Activated CD4-positive, alpha-beta memory T cell treated with anti-CD3 and anti-CD28 coated beads for 36 hours (primary cell): ENCODE results near the gene IMPACT. TPM values are rescaled to one million over a fixed set of nuclear protein-coding genes. Genes with fewer than 3 reads are reported as not detected.

Source experiments
- CTCF ChIA-PET: fragments of 350-600 bp; sonication (Branson Sonifier 250); formaldehyde crosslinking; loops from one replicate; lab custom pipeline; 2021; ENCODE audit warnings: antibody characterized with exemption, inconsistent platforms; lab: Charles Lee
- POLR2A ChIA-PET: fragments of 350-600 bp; sonication (Branson Sonifier 250); formaldehyde crosslinking; loops from one replicate; lab custom pipeline; 2021; ENCODE audit warnings: antibody characterized with exemption; lab: Charles Lee
- DNase-seq: peaks from one replicate; pipeline ENCODE4 v3.0.0-alpha.2; 2020
- H3K27ac Mint-ChIP-seq: one replicate; pipeline ENCODE4 v1.8.0; 2021; ENCODE audit warnings: mixed read lengths
- H3K27me3 Mint-ChIP-seq: one replicate; pipeline ENCODE4 v1.8.0; 2021; ENCODE audit warnings: mixed read lengths
- H3K36me3 Mint-ChIP-seq: one replicate; pipeline ENCODE4 v1.8.0; 2021; ENCODE audit warnings: mixed read lengths
- H3K4me1 Mint-ChIP-seq: one replicate; pipeline ENCODE4 v1.8.0; 2021; ENCODE audit warnings: low read depth, mixed read lengths
- H3K4me3 Mint-ChIP-seq: one replicate; pipeline ENCODE4 v1.8.0; 2021; ENCODE audit warnings: mild to moderate bottlenecking, mixed read lengths
- H3K9me3 Mint-ChIP-seq: one replicate; pipeline ENCODE4 v1.8.0; 2021; ENCODE audit warnings: mixed read lengths
- intact Hi-C: fragments of 100-400 bp; cut with micrococcal nuclease; formaldehyde crosslinking; loops from one replicate; pipeline ENCODE4 v1.15.1; 2023
- total RNA-seq, 2 experiments: library from RNA; stranded (reverse); gene quantifications; one replicate each; pipeline ENCODE4 v1.2.3, GENCODE V29; 2021

IMPACT gene
- total RNA-seq, 2 experiments from 2014 or later, result 13.7 to 15.9 TPM

- Mint-ChIP-seq H3K9me3 (peaks cover 5% of the 10 kb centered on the region), H3K4me3 (peak overlapping the region; percentile 72), H3K27ac (peak overlapping the region; percentile 59), H3K36me3 (peaks cover 15% of the 10 kb centered on the region), H3K27me3 (peaks cover 10% of the 10 kb centered on the region), H3K4me1 (peaks cover 18% of the 10 kb centered on the region)
- ChIA-PET CTCF (no interaction called here), POLR2A (interaction anchor here (1.0 kb wide), 1 partner anchor 12 kb away, joined by 5 read pairs; no protein-coding TSS in a partner anchor)
- no peak for DNase-seq
- intact Hi-C loops, result loop anchor here (1.0 to 5.0 kb wide), 3 partner anchors 12 to 61 kb away; no protein-coding TSS in a partner anchor
Observed at GRCh38 chr18:24426073-24426397, 435 bp upstream of the IMPACT start.

GRCh38 chr18:24427484-24427883 lies 1.0 kb downstream of the IMPACT start:
- CTCF ChIA-PET, result interaction anchor here (1.1 to 1.6 kb wide), 2 partner anchors 68 to 87 kb away, joined by 3 read pairs; no protein-coding TSS in a partner anchor
- intact Hi-C loops, result loop anchor here (5.0 kb wide), 2 partner anchors 60 kb away; no protein-coding TSS in a partner anchor
- H3K27me3 Mint-ChIP-seq, result peaks cover 8% of the 10 kb centered on the region
- peak overlapping the region; percentile 88 for H3K4me3 Mint-ChIP-seq
- H3K4me1 Mint-ChIP-seq, result peaks cover 18% of the 10 kb centered on the region
- H3K36me3 Mint-ChIP-seq, result peaks cover 15% of the 10 kb centered on the region
- H3K27ac Mint-ChIP-seq, result peak overlapping the region; percentile 90
- peak; percentile 16 for DNase-seq
- peaks cover 5% of the 10 kb centered on the region for H3K9me3 Mint-ChIP-seq
- POLR2A ChIA-PET, result interaction anchor here (0.6 to 0.9 kb wide), 2 partner anchors 32 to 430 kb away, joined by 3 read pairs; no protein-coding TSS in a partner anchor

DNA sequence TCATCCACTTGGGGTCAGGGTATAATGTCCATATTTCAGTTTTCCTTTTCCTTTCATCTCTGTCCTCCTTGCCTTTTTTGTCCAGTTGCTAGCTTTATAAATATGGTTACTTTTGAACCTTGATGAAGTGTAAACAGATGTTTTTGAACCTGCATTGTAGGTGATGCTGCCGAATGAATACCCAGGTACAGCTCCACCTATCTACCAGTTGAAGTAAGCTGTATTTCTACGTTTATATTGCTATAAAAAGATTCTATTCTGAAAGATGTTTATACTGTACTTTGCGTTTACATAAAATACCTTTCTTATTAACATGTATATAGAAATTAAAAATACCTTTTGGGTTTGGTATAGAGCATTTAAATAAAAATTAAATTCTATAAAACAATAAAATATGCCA lies 2.2 kb downstream of the IMPACT start:
- Mint-ChIP-seq H3K4me3 (no peak overlapping the region), H3K27me3 (peaks cover 2% of the 10 kb centered on the region)
- CTCF ChIA-PET, result interaction anchor here (0.5 to 3.8 kb wide), 4 partner anchors 32 to 912 kb away, joined by 3 to 18 read pairs (median 3); partner anchors contain the start of gene HRH4

GRCh38 chr18:24429188-24429587 lies 2.7 kb downstream of the IMPACT start:
- Mint-ChIP-seq H3K9me3 (peaks cover 5% of the 10 kb centered on the region), H3K27ac (no peak overlapping the region), H3K36me3 (peaks cover 17% of the 10 kb centered on the region), H3K27me3 (no peaks in the 10 kb centered on the region), H3K4me3 (no peak overlapping the region), H3K4me1 (peaks cover 18% of the 10 kb centered on the region)
- ChIA-PET CTCF (interaction anchor here (1.1 to 3.8 kb wide), 2 partner anchors 55 to 59 kb away, joined by 4 to 18 read pairs; no protein-coding TSS in a partner anchor), POLR2A (no interaction called here)
- no peak for DNase-seq
- intact Hi-C loops, result loop anchor here (5.0 kb wide), 2 partner anchors 58 to 62 kb away; no protein-coding TSS in a partner anchor

More for the DNA sequence above, 2.2 kb downstream of the IMPACT start:
- Mint-ChIP-seq H3K36me3 (peaks cover 17% of the 10 kb centered on the region), H3K27ac (no peak overlapping the region), H3K4me1 (peaks cover 18% of the 10 kb centered on the region), H3K9me3 (peaks cover 5% of the 10 kb centered on the region)
- intact Hi-C loops, result loop anchor here (5.0 kb wide), 2 partner anchors 59 to 61 kb away; no protein-coding TSS in a partner anchor
- POLR2A ChIA-PET, result no interaction called here
- DNase-seq, result no peak

DNA sequence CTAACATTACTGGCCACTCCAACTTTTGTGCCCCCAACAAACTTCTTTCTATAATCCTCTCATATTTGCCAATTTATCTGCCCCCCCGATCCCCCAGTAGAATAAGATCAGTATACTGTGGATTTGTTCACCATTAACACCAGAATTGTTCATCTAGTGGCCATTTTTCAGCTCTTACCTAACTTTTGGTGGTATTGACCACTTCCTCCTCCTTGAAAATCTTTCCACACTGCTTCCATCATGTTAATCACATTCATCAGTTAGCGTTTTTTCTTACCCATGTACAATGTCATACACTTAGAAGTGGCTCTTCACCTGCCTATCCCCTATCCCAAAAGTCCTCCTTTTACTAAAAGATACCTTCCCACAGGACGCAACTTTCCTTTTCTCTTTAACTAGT lies 6.1 kb downstream of the IMPACT start:
- Mint-ChIP-seq H3K4me1 (peaks cover 14% of the 10 kb centered on the region), H3K27ac (no peak overlapping the region), H3K4me3 (no peak overlapping the region), H3K27me3 (no peaks in the 10 kb centered on the region), H3K9me3 (no peaks in the 10 kb centered on the region), H3K36me3 (peaks cover 13% of the 10 kb centered on the region)
- DNase-seq, result no peak
- POLR2A ChIA-PET, result no interaction called here
- intact Hi-C loops, result no loop called here
- CTCF ChIA-PET, result interaction anchor here (1.9 to 2.7 kb wide), 2 partner anchors 56 to 73 kb away, joined by 16 to 17 read pairs; no protein-coding TSS in a partner anchor

DNA sequence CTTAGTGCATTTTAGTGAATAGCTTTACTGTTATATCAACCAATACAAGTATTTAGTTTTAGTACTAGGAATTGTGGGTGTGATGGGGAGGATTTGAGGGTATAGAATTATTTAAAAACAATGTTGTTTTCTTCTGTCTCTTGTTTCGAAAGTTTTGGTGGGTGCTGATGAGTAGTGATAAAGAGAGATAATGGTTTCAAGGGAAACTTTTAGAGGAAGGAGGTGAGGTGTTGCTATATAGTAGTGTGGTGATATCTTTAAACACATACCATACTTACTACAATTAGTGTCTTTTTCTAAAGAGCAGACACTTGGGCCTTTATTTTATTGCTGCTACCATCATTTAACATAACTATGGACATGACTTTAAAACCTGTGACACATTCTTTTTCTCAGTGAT lies 10.5 kb downstream of the IMPACT start:
- Mint-ChIP-seq H3K27ac (no peak overlapping the region), H3K27me3 (no peaks in the 10 kb centered on the region)

DNA sequence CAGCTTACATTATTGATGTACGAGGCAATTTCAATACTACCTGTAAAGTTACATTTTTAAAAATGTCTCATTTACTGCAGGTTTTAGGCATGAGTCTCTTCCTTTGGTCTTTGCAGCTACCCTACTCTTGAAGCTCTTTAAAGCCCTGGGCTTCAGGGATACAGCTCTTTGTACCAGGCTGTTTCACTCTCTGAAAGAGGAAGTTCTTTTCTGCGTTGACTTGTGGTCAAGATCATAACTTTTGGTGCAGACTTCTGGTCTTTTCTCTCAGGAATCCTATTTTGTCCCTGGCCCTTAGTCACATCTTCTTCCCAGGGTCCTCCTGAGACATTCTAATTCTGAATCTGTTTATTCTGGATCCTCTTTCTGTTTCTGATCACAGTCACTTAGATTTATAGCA lies 17.4 kb downstream of the IMPACT start:
- peaks cover 4% of the 10 kb centered on the region for H3K4me1 Mint-ChIP-seq
- H3K27ac Mint-ChIP-seq, result no peak overlapping the region
- H3K9me3 Mint-ChIP-seq, result no peaks in the 10 kb centered on the region
- no peak for DNase-seq
- intact Hi-C loops, result no loop called here
- peaks cover 38% of the 10 kb centered on the region for H3K36me3 Mint-ChIP-seq
- ChIA-PET CTCF (interaction anchor here (1.2 to 2.7 kb wide), 2 partner anchors 10 to 45 kb away, joined by 4 to 10 read pairs; no protein-coding TSS in a partner anchor), POLR2A (no interaction called here)
- no peaks in the 10 kb centered on the region for H3K27me3 Mint-ChIP-seq
- H3K4me3 Mint-ChIP-seq, result no peak overlapping the region

More for the DNA sequence above, 10.5 kb downstream of the IMPACT start:
- no peak for DNase-seq
- Mint-ChIP-seq H3K9me3 (no peaks in the 10 kb centered on the region), H3K36me3 (peaks cover 35% of the 10 kb centered on the region), H3K4me3 (no peak overlapping the region), H3K4me1 (peaks cover 6% of the 10 kb centered on the region)
- ChIA-PET POLR2A (no interaction called here), CTCF (interaction anchor here (0.9 to 1.4 kb wide), 3 partner anchors 10 to 77 kb away, joined by 3 to 4 read pairs (median 3); no protein-coding TSS in a partner anchor)
- intact Hi-C loops, result no loop called here

GRCh38 chr18:24446453-24446852 lies 20.0 kb downstream of the IMPACT start:
- Mint-ChIP-seq H3K4me3 (no peak overlapping the region), H3K9me3 (no peaks in the 10 kb centered on the region), H3K4me1 (peaks cover 4% of the 10 kb centered on the region), H3K27me3 (no peaks in the 10 kb centered on the region), H3K36me3 (peaks cover 34% of the 10 kb centered on the region), H3K27ac (no peak overlapping the region)
- CTCF ChIA-PET, result interaction anchor here (0.6 to 1.9 kb wide), 9 partner anchors 16 to 270 kb away, joined by 3 to 22 read pairs (median 4); no protein-coding TSS in a partner anchor
- intact Hi-C loops, result loop anchor here (5.0 kb wide), 1 partner anchor 41 kb away; no protein-coding TSS in a partner anchor
- POLR2A ChIA-PET, result interaction anchor here (0.7 kb wide), 1 partner anchor 11 kb away, joined by 3 read pairs; no protein-coding TSS in a partner anchor
- no peak for DNase-seq

DNA sequence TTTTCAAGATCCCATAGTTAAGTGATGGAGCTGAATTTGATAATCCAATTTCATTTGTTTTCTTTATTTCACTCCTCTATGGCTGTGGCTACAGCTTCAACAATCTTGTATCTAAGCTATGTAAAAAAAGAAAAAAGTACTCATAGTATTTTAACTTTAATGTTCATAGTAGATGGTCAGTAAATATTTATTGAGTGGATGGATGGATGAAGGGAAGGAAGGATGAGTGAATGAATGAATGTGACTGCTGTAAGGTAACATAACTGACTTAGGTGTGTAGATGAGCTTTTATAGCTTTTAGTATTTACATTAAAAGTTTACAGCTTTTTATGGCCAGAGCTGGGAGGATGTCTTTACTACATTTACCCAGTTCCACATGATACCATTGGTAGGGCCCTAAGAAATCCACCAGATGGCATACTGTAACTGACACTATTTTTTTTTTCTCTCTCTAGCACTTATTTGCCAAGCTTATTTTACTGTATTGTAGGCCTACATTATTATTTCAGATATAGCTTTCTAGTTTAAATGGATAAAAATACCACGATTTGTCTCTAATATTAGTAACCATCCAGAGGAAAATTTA lies 20.6 kb downstream of the IMPACT start:
- Mint-ChIP-seq H3K36me3 (peaks cover 31% of the 10 kb centered on the region), H3K27ac (no peak overlapping the region), H3K9me3 (no peaks in the 10 kb centered on the region), H3K4me1 (peaks cover 4% of the 10 kb centered on the region), H3K27me3 (no peaks in the 10 kb centered on the region), H3K4me3 (no peak overlapping the region)
- intact Hi-C loops, result loop anchor here (5.0 kb wide), 1 partner anchor 40 kb away; no protein-coding TSS in a partner anchor
- POLR2A ChIA-PET, result interaction anchor here (0.7 kb wide), 1 partner anchor 10 kb away, joined by 3 read pairs; no protein-coding TSS in a partner anchor
- CTCF ChIA-PET, result interaction anchor here (0.6 to 1.9 kb wide), 11 partner anchors 11 to 270 kb away, joined by 3 to 22 read pairs (median 4); no protein-coding TSS in a partner anchor
- no peak for DNase-seq

GRCh38 chr18:24447961-24448360 lies 21.5 kb downstream of the IMPACT start:
- POLR2A ChIA-PET, result no interaction called here

DNA sequence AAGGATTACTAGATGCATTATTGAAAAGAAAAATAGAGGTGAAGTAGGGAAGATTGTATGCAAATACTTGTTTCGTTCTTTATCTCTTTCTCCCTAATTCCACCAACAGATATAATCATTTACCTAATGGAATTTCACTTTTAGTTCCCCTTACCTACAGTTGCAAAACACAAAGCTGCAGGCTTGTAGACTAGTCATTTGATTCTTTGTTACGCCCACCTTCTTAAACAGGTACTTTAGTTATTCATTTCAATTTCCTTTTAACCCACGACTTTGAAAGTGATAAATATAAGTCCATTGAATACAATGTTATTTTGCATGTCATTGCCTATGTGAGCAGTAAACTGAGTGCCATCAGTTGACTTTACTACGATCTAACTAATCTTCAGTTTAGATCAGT lies 30.1 kb downstream of the IMPACT start:
- H3K27me3 Mint-ChIP-seq, result no peaks in the 10 kb centered on the region
- no peak overlapping the region for H3K4me3 Mint-ChIP-seq
- DNase-seq, result no peak
- CTCF ChIA-PET, result no interaction called here
- H3K36me3 Mint-ChIP-seq, result peaks cover 5% of the 10 kb centered on the region
- peaks cover 19% of the 10 kb centered on the region for H3K4me1 Mint-ChIP-seq
- intact Hi-C loops, result loop anchor here (2.0 kb wide), 1 partner anchor 42 kb away; no protein-coding TSS in a partner anchor
- H3K9me3 Mint-ChIP-seq, result no peaks in the 10 kb centered on the region
- POLR2A ChIA-PET, result interaction anchor here (0.6 kb wide), 1 partner anchor 59 kb away, joined by 4 read pairs; the partner anchor contains the start of gene OSBPL1A
- H3K27ac Mint-ChIP-seq, result no peak overlapping the region

More at GRCh38 chr18:24447961-24448360, 21.5 kb downstream of the IMPACT start:
- Mint-ChIP-seq H3K27me3 (no peaks in the 10 kb centered on the region), H3K27ac (no peak overlapping the region), H3K9me3 (no peaks in the 10 kb centered on the region), H3K36me3 (peaks cover 31% of the 10 kb centered on the region), H3K4me1 (peaks cover 4% of the 10 kb centered on the region), H3K4me3 (no peak overlapping the region)
- intact Hi-C loops, result loop anchor here (5.0 kb wide), 1 partner anchor 39 kb away; no protein-coding TSS in a partner anchor
- no peak for DNase-seq
- CTCF ChIA-PET, result interaction anchor here (1.0 to 1.9 kb wide), 5 partner anchors 14 to 271 kb away, joined by 3 to 22 read pairs (median 6); no protein-coding TSS in a partner anchor
